Sigmoid colon (tissue), 7 donors: ENCODE data around the gene ATP9A. TPM values are rescaled to one million over a fixed set of nuclear protein-coding genes. Genes with fewer than 3 reads are reported as not detected.
A peak's percentile ranks its signal among the peaks of the same experiment; 100 is the strongest.
"Not testable (repeated sequence)": the region's sequence is repeated elsewhere in the genome, so short reads cannot be mapped to it uniquely, and the experiment has no call there.

ENCODE experiments used
- DNase-seq: peaks from one replicate; pipeline ENCODE4 v3.0.0-alpha.2; 2019
- H3K27ac ChIP-seq, 4 donors: fragments of 200-600 bp; sonication (generic); one replicate each; pipeline ENCODE4 v1.5.1; 2016 to 2019; ENCODE audit warnings: mild to moderate bottlenecking in 1 of 4
- H3K27me3 ChIP-seq, 3 donors: fragments of 200-600 bp; sonication (generic); one replicate each; pipeline ENCODE4 v1.5.1; 2019; ENCODE audit warnings: mild to moderate bottlenecking in 1 of 3
- H3K36me3 ChIP-seq, 4 donors: fragments of 200-600 bp; sonication (generic); one replicate each; pipeline ENCODE4 v1.5.1; 2016 to 2019
- H3K4me1 ChIP-seq, 4 donors: fragments of 200-600 bp; sonication (generic); one replicate each; pipeline ENCODE4 v1.5.1; 2017 to 2019
- H3K4me3 ChIP-seq, 4 donors: fragments of 200-600 bp; sonication (generic); one replicate each; pipeline ENCODE4 v1.5.1; 2017 to 2019; ENCODE audit warnings: mild to moderate bottlenecking in 2 of 4, moderate library complexity in 1 of 4
- H3K9me3 ChIP-seq, 4 donors: fragments of 200-600 bp in 3 of 4; sonication (generic) in 3 of 4; one replicate each; pipeline versions ENCODE4 v1.5.1 to v1.6.1; 2013 to 2019
- EP300 ChIP-seq, 4 donors: sonication (generic); formaldehyde crosslinking; IDR thresholded peaks; one replicate each; pipeline ENCODE4 v1.6.1; 2017; ENCODE audit warnings: antibody characterized with exemption in 4 of 4
- POLR2A ChIP-seq, 2 donors: fragments of 450-650 bp; IDR thresholded peaks; one replicate each; pipeline ENCODE4 v1.6.1; 2016; ENCODE audit warnings: antibody characterized with exemption in 2 of 2, mild to moderate bottlenecking in 2 of 2, moderate library complexity in 2 of 2
- POLR2AphosphoS5 ChIP-seq, 4 donors: sonication (generic); formaldehyde crosslinking; IDR thresholded peaks; one replicate each; pipeline ENCODE4 v1.6.1; 2017; ENCODE audit warnings: antibody characterized with exemption in 4 of 4
- WGBS, 2 donors: extraction: QIAGEN DNeasy Blood & Tissue Kit; methylation state at CpG; one replicate each; pipeline ENCODE4 v1.1.7; 2013; 5-methylcytosine and 5-hydroxymethylcytosine counted together
- intact Hi-C: fragments of 100-400 bp; cut with DNase I; formaldehyde crosslinking; loops from one replicate; pipeline ENCODE4 v1.15.1; 2023
- polyA plus RNA-seq, 3 donors: library from polyadenylated mRNA; stranded (reverse); fragments of 200-250 nt; gene quantifications; one replicate each; pipeline ENCODE4 v1.2.3, GENCODE V29; 2013
- total RNA-seq, 4 donors: library from RNA; depleted of rRNA; stranded (reverse); fragments of >200 nt; gene quantifications; one replicate each; pipeline ENCODE4 v1.1.0, GENCODE V29; 2016
- TF ChIP-seq, protein P1 (sequence below), 4 experiments: fragments of 450-650 bp in 3 of 4; fragments of 200-600 bp in 1 of 4; IDR thresholded peaks; one replicate each; pipeline ENCODE4 v1.5.1; 2016 to 2019; ENCODE audit warnings: antibody characterized with exemption in 4 of 4, mild to moderate bottlenecking in 3 of 4, moderate library complexity in 2 of 4
- donor health status: healthy with polysubstance abuse.
- donor health status: Bipolar disorder and iron deficiency.
- donor health status: healthy.

The ATP9A gene
- total and polyA plus RNA-seq, 7 donors, result 4.2 to 34.8 (median 31.0) TPM

GRCh38 chr20:51569815-51570738 is 198.1 kb downstream of the ATP9A start:
- H3K36me3 ChIP-seq, result no peaks in the 10 kb centered on the region
- intact Hi-C loops, result no loop called here
- peak overlapping the region in 3 of 4 donors; percentile 30 to 67 (median 46) for H3K27ac ChIP-seq
- H3K4me3 ChIP-seq, result peak overlapping the region in 1 of 4 donors; percentile 14
- H3K4me1 ChIP-seq, result peaks cover 0 to 20% (median 15%) of the 10 kb centered on the region in 4 donors
- TF ChIP-seq EP300 (IDR thresholded peaks at IDR 0.05) (no peak), POLR2AphosphoS5 (IDR thresholded peaks at IDR 0.05) (no peak), POLR2A (IDR thresholded peaks at IDR 0.05) (no peak)
- TF ChIP-seq, protein P1, sequence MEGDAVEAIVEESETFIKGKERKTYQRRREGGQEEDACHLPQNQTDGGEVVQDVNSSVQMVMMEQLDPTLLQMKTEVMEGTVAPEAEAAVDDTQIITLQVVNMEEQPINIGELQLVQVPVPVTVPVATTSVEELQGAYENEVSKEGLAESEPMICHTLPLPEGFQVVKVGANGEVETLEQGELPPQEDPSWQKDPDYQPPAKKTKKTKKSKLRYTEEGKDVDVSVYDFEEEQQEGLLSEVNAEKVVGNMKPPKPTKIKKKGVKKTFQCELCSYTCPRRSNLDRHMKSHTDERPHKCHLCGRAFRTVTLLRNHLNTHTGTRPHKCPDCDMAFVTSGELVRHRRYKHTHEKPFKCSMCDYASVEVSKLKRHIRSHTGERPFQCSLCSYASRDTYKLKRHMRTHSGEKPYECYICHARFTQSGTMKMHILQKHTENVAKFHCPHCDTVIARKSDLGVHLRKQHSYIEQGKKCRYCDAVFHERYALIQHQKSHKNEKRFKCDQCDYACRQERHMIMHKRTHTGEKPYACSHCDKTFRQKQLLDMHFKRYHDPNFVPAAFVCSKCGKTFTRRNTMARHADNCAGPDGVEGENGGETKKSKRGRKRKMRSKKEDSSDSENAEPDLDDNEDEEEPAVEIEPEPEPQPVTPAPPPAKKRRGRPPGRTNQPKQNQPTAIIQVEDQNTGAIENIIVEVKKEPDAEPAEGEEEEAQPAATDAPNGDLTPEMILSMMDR (IDR thresholded peaks at IDR 0.05), result no peak
- 58 to 78% methylated on average over 25 of the region's 25 CpGs for WGBS, 2 donors
- H3K9me3 ChIP-seq, result no peaks in the 10 kb centered on the region
- DNase-seq, result no peak
- H3K27me3 ChIP-seq, result no peaks in the 10 kb centered on the region

DNA sequence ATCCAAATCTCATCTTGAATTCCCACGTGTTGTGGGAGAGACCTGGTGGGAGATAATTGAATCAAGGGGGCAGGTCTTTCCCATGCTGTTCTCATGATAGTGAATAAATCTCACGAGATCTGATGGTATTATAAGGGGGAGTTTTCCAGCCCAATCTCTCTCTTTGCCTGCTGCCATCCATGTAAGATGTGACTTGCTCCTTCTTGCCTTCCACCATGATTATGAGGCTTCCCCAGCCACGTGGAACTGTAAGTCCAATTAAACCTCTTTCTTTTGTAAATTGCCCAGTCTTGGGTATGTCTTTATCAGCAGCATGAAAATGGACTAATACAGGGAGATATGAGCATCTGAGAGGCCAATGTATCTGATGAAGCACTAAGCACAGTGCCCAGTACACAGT is 199.7 kb downstream of the ATP9A start:
- 60 to 82% methylated on average over 3 of the region's 3 CpGs for WGBS, 2 donors
- peaks cover 0 to 29% (median 23%) of the 10 kb centered on the region in 4 donors for H3K4me1 ChIP-seq
- H3K27ac ChIP-seq, H3K36me3 ChIP-seq, intact Hi-C loops, H3K27me3 ChIP-seq, DNase-seq, H3K4me3 ChIP-seq, H3K9me3 ChIP-seq: not testable (repeated sequence)

DNA sequence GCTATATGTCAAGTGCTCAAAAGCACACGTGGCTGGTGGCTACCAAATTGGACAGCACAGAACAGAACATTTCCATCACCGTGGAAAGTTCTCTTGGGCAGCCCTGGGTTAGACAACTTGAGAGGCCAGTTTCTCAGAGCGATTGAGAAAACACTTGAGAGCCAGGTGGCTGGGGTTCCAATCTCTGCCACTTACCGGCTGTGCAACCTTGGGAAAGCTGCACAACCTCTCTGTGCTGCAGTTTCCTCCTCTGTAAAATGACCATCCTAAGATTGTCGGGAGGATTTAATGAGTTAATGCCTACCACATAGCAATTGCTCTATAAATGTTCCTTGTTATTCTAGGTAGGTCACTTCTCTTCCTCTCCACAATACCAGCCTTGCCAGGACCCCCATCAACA is 200.6 kb downstream of the ATP9A start:
- intact Hi-C loops, result no loop called here
- DNase-seq, result no peak
- peaks cover 0 to 36% (median 30%) of the 10 kb centered on the region in 4 donors for H3K4me1 ChIP-seq

GRCh38 chr20:51566594-51566993 is 201.6 kb downstream of the ATP9A start:
- 32 to 83% methylated on average over 4 of the region's 4 CpGs for WGBS, 2 donors
- intact Hi-C loops, result no loop called here

More for the DNA sequence above, 200.6 kb downstream of the ATP9A start:
- H3K27ac ChIP-seq, result no peak overlapping the region
- WGBS, 2 donors, result 76 to 92% methylated on average over 5 of the region's 5 CpGs
- TF ChIP-seq POLR2AphosphoS5 (IDR thresholded peaks at IDR 0.05) (no peak), EP300 (IDR thresholded peaks at IDR 0.05) (no peak), POLR2A (IDR thresholded peaks at IDR 0.05) (no peak)
- TF ChIP-seq, protein P1 (IDR thresholded peaks at IDR 0.05), result no peak
- H3K4me3 ChIP-seq, result no peak overlapping the region
- no peaks in the 10 kb centered on the region for H3K36me3 ChIP-seq
- H3K9me3 ChIP-seq, result no peaks in the 10 kb centered on the region
- H3K27me3 ChIP-seq, result no peaks in the 10 kb centered on the region

More at GRCh38 chr20:51566594-51566993, 201.6 kb downstream of the ATP9A start:
- Histone ChIP-seq H3K4me3 (no peak overlapping the region), H3K27ac (peak overlapping the region in 2 of 4 donors; percentile 65 to 67), H3K27me3 (no peaks in the 10 kb centered on the region), H3K36me3 (no peaks in the 10 kb centered on the region), H3K4me1 (peaks cover 0 to 40% (median 39%) of the 10 kb centered on the region in 4 donors), H3K9me3 (no peaks in the 10 kb centered on the region)
- DNase-seq, result no peak
- TF ChIP-seq, protein P1 (IDR thresholded peaks at IDR 0.05), result no peak
- no peak for TF ChIP-seq POLR2AphosphoS5 (IDR thresholded peaks at IDR 0.05)
- no peak for TF ChIP-seq EP300 (IDR thresholded peaks at IDR 0.05)
- no peak for TF ChIP-seq POLR2A (IDR thresholded peaks at IDR 0.05)
